Right lobe of liver (tissue), 4 donors: ENCODE results near the gene PPP1R1C.

Experiments
- POLR2A ChIP-seq: fragments of 450-650 bp; IDR thresholded peaks from one replicate; pipeline ENCODE4 v1.6.1; 2017; ENCODE audit warnings: antibody characterized with exemption, mild to moderate bottlenecking
- TF ChIP-seq, protein P1 (sequence below), 4 donors: fragments of 200-600 bp in 3 of 4; fragments of 450-650 bp in 1 of 4; IDR thresholded peaks; one replicate each; pipeline versions ENCODE4 v1.5.1 to v1.8.0; 2016 to 2022; ENCODE audit warnings: antibody characterized with exemption in 4 of 4, mild to moderate bottlenecking in 2 of 4
- donor health status: DM: no; HTN: no; CAD: no.
- donor health status: DM: no; HTN: no; CAD: no.
- donor health status: DM: no; HTN: yes; CAD: no.

DNA sequence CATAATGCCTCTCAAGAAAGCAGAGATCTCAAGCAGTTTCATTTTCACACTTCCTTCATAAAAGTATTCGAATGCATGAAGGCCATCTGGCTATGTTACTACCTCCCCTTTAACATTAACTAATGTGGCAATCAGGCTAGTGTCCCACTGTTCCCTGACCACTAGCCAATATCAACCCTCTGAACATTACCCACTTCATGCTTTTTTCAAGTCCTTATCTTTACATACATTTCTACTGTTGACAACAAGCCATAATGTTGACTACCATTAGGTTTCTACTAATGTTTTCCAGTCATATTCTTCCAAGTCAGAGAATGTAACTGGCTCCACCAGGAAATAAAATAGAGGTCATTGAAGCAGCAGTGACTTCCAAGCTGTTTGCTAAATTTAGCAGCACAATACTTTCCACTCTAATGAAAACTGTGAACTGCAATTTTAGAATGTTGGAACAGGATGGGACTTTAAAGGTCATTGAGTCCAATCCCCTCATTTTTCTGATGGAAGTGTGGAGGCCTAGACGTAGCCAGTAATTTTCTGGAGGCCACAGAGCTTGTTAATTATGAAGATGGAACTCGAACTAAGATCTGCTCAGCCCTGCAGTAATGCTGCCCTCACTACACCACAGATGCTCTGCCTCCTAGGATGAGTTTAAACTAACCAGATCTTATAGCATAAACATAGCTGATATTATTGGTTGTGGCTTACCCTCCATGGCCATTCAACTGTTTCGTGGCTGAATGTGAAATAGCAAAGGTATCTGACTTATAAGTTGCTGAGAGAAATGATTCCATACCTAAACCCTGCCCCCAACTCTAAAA, 630 bp upstream of the PPP1R1C start:
- TF ChIP-seq, protein P1, sequence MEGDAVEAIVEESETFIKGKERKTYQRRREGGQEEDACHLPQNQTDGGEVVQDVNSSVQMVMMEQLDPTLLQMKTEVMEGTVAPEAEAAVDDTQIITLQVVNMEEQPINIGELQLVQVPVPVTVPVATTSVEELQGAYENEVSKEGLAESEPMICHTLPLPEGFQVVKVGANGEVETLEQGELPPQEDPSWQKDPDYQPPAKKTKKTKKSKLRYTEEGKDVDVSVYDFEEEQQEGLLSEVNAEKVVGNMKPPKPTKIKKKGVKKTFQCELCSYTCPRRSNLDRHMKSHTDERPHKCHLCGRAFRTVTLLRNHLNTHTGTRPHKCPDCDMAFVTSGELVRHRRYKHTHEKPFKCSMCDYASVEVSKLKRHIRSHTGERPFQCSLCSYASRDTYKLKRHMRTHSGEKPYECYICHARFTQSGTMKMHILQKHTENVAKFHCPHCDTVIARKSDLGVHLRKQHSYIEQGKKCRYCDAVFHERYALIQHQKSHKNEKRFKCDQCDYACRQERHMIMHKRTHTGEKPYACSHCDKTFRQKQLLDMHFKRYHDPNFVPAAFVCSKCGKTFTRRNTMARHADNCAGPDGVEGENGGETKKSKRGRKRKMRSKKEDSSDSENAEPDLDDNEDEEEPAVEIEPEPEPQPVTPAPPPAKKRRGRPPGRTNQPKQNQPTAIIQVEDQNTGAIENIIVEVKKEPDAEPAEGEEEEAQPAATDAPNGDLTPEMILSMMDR (IDR thresholded peaks at IDR 0.05): no peak
- TF ChIP-seq POLR2A: no peak
